OCI-LY3 (cell line): ENCODE results near the gene PARD3.

ENCODE experiments used
- H2AFZ ChIP-seq: fragments of 200-600, 300-600 bp; shearing (Covaris generic); 2 replicates; pipeline ENCODE4 v1.6.0; 2014; ENCODE audit warnings: antibody characterized with exemption, low read depth, low read length
- H3K27ac ChIP-seq: fragments of 200-600, 300-600 bp; sonication (generic); 2 replicates; pipeline ENCODE4 v1.5.1; 2014; ENCODE audit warnings: mild to moderate bottlenecking, low read length, moderate library complexity, mixed read lengths
- H3K27me3 ChIP-seq: fragments of 200-600, 300-600 bp; sonication (generic); 2 replicates; pipeline ENCODE4 v1.6.1; 2014; ENCODE audit warnings: low read depth, low read length, mixed read lengths
- H3K36me3 ChIP-seq: fragments of 200-600, 300-600 bp; sonication (generic); replicated peaks from 2 replicates; pipeline ENCODE3; 2014; ENCODE audit warnings: low read depth, low read length, mixed read lengths
- H3K4me1 ChIP-seq: fragments of 300-600, 200-600 bp; sonication (generic); 2 replicates; pipeline ENCODE4 v1.6.1; 2014; ENCODE audit warnings: low read length, mixed read lengths
- H3K4me2 ChIP-seq: fragments of 200-600, 300-600 bp; sonication (generic); 2 replicates; pipeline ENCODE4 v1.6.1; 2014; ENCODE audit warnings: low read length, mixed read lengths
- H3K4me3 ChIP-seq: fragments of 300-600, 200-600 bp; sonication (generic); 2 replicates; pipeline ENCODE4 v1.5.1; 2014; ENCODE audit warnings: antibody characterized with exemption, mild to moderate bottlenecking, low read length, moderate library complexity
- H3K79me2 ChIP-seq: fragments of 300-600, 200-600 bp; shearing (Covaris generic); 2 replicates; pipeline ENCODE4 v1.6.1; 2014; ENCODE audit warnings: mild to moderate bottlenecking, low read length, mixed read lengths
- H3K9ac ChIP-seq: fragments of 300-600, 200-600 bp; shearing (Covaris generic); 2 replicates; pipeline ENCODE4 v1.6.0; 2014; ENCODE audit warnings: mild to moderate bottlenecking, low read length, moderate library complexity
- H3K9me3 ChIP-seq: fragments of 200-600, 300-600 bp; shearing (Covaris generic); 2 replicates; pipeline ENCODE4 v1.6.1; 2014; ENCODE audit warnings: low read length, mixed read lengths; ENCODE audit not compliant: insufficient read depth
- H4K20me1 ChIP-seq: fragments of 200-600, 300-600 bp; sonication (generic); 2 replicates; pipeline ENCODE4 v1.6.1; 2016; ENCODE audit warnings: low read length, mixed read lengths; ENCODE audit not compliant: insufficient read depth
- EZH2phosphoT487 ChIP-seq: fragments of 200-600 bp; shearing (Covaris generic); IDR thresholded peaks from 2 replicates; pipeline ENCODE4 v1.6.1; 2018; ENCODE audit warnings: antibody characterized with exemption, mixed run types, low read depth
- TF ChIP-seq, protein P1 (sequence below): fragments of 200-600, 300-600 bp; sonication (generic); IDR thresholded peaks from 2 replicates; pipeline ENCODE4 v1.5.1; 2014; ENCODE audit warnings: antibody characterized with exemption, low read length, low read depth

PARD3 gene

DNA sequence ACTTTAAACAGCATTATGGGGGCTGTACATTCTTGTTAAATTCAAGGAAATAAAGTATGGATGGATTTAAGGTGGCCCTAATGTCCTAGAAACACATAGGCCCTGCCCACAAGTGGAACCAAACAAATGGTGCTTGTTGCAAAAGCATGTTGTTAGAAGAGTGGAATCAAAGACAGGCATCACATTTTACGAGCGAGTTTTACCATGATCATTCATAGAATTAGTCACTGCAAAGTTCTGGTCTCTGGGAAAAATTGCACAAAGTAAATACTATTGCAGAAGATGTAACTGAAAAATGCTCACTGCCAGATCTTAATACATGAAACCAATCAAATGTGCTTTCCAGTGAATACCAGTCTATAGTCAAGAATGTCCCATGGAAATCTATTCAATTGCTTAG is 677.1 kb downstream of the PARD3 start:
- Histone ChIP-seq H3K36me3 (no peaks in the 10 kb centered on the region), H3K79me2 (no peaks in the 10 kb centered on the region), H3K4me2 (no peak overlapping the region), H3K27ac (no peak overlapping the region), H3K9ac (no peak overlapping the region), H2AFZ (no peak overlapping the region), H4K20me1 (no peaks in the 10 kb centered on the region), H3K9me3 (no peaks in the 10 kb centered on the region), H3K4me1 (no peaks in the 10 kb centered on the region), H3K4me3 (no peak overlapping the region), H3K27me3 (no peaks in the 10 kb centered on the region)
- no peak for TF ChIP-seq EZH2phosphoT487
- TF ChIP-seq, protein P1, sequence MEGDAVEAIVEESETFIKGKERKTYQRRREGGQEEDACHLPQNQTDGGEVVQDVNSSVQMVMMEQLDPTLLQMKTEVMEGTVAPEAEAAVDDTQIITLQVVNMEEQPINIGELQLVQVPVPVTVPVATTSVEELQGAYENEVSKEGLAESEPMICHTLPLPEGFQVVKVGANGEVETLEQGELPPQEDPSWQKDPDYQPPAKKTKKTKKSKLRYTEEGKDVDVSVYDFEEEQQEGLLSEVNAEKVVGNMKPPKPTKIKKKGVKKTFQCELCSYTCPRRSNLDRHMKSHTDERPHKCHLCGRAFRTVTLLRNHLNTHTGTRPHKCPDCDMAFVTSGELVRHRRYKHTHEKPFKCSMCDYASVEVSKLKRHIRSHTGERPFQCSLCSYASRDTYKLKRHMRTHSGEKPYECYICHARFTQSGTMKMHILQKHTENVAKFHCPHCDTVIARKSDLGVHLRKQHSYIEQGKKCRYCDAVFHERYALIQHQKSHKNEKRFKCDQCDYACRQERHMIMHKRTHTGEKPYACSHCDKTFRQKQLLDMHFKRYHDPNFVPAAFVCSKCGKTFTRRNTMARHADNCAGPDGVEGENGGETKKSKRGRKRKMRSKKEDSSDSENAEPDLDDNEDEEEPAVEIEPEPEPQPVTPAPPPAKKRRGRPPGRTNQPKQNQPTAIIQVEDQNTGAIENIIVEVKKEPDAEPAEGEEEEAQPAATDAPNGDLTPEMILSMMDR = no peak

DNA sequence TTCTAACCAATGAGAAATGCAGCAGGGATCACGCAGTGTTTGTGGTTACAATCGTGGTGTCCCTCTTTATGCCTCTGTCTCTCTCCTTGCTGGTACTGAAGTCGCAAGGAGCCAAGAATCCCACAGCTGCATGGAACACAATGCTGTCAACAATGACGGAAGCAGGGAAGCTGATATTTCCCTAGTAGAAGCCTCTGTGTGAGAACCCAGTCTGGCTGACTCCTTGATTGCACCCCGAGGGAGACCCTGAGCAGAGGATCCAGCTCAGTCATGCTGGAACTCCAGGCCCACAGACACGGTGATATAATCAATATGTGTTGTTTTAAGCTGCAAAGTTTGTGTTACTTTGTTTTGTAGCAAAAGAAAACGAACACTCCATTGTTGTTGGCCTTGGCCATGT is 677.9 kb downstream of the PARD3 start:
- H3K36me3 ChIP-seq = no peaks in the 10 kb centered on the region
- no peak overlapping the region for H3K9ac ChIP-seq
- H3K79me2 ChIP-seq = no peaks in the 10 kb centered on the region
- no peaks in the 10 kb centered on the region for H4K20me1 ChIP-seq
- no peak overlapping the region for H3K4me3 ChIP-seq
- H3K4me2 ChIP-seq = no peak overlapping the region
- no peak for TF ChIP-seq EZH2phosphoT487
- TF ChIP-seq, protein P1 = no peak
- no peak overlapping the region for H2AFZ ChIP-seq
- H3K27ac ChIP-seq = no peak overlapping the region
- H3K9me3 ChIP-seq = no peaks in the 10 kb centered on the region
- H3K27me3 ChIP-seq = no peaks in the 10 kb centered on the region
- H3K4me1 ChIP-seq = no peaks in the 10 kb centered on the region

DNA sequence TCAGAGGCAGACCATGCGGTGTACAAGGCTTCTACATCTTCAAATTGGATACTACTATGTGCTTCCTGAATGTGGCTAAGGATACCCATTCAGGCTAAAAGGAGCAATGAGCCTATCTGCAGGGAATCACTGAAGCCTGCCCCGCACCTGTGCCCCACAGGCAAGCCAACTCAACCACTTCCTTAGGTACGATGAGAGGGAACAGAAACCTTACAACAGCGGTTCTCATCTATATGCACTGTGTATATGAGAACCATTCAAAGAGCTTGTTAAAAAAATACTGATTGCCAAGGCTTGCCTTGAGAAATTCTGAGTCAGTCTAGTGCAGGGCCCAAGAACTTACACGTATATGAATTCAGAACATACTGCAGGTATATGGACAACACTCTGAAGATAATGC is 679.6 kb downstream of the PARD3 start:
- Histone ChIP-seq H3K4me1 (no peaks in the 10 kb centered on the region), H3K9ac (no peak overlapping the region), H2AFZ (no peak overlapping the region), H4K20me1 (no peaks in the 10 kb centered on the region), H3K79me2 (no peaks in the 10 kb centered on the region), H3K27me3 (no peaks in the 10 kb centered on the region), H3K9me3 (no peaks in the 10 kb centered on the region), H3K4me3 (no peak overlapping the region), H3K4me2 (no peak overlapping the region), H3K27ac (no peak overlapping the region), H3K36me3 (no peaks in the 10 kb centered on the region)
- TF ChIP-seq, protein P1 = no peak
- no peak for TF ChIP-seq EZH2phosphoT487

DNA sequence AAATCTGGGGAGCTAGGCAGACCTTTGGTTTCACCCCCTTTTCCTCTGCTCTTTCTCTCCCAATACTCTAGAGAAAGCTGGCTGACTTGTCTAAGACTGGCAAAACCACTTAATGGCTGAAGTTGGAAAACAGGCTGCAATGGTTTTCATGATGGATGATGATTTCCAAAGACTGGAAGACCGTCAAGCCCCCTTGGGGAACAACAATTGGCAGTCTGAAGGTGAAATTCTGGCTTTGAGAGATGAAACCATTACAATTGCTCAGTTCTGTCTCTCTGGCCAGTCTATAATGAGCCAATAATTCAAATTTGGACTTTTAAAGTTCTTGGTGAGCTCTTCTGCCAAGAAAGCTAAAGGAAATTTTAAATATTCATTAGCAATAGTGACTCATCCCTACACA is 680.5 kb downstream of the PARD3 start:
- Histone ChIP-seq H3K4me1 (no peaks in the 10 kb centered on the region), H3K79me2 (no peaks in the 10 kb centered on the region), H3K9ac (no peak overlapping the region), H3K4me3 (no peak overlapping the region), H4K20me1 (no peaks in the 10 kb centered on the region), H2AFZ (no peak overlapping the region), H3K4me2 (no peak overlapping the region), H3K9me3 (no peaks in the 10 kb centered on the region), H3K27me3 (no peaks in the 10 kb centered on the region), H3K36me3 (no peaks in the 10 kb centered on the region), H3K27ac (no peak overlapping the region)
- TF ChIP-seq, protein P1 = no peak
- no peak for TF ChIP-seq EZH2phosphoT487
